ENCODE data around the gene EDIL3. TPM values are rescaled to one million over a fixed set of nuclear protein-coding genes. Genes with fewer than 3 reads are reported as not detected.

Gene EDIL3
- total and polyA plus RNA-seq, 9 of the 15 experiments (the other 6 are each of a cell fraction or from before 2014, with no cell fraction given), result 0.09 TPM; not detected in 8

DNA sequence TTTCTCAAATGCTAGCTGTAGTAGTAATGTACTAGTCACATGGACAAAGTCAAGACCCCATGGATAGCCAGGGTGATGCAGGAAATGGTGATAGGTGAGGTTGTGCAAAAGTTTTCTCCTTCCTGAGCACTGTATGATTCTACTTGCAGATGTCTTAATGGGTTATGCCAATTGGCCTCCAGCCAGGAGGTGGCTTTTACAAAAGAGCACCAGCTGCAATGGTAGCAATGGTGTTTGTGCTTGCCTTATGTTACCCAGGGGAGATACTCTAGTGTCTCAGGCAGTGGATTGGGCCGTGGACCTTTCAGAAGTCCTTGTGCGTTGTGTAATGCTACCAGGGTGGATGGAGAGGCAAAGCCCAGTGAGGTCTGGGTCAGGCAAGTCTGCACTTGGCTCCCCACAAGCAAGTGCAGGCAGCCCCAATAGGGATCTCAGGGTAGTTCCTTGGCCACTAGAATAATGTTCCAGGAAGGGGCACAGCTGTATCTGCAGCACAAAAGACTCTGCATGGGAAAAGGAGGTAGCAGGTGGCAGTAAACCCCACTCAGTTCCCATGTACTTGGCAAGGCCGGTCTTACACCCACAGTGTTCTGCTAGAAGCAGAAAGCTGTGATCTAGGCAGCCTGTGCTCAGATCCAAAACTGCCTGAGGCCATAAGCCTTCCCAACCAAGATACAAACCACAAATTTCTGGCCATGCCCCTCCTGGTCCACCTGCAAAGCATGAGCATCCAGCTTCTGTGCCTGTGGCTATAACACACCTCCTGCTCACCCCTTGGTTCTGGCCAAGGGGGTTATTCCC, 46.4 kb upstream of the EDIL3 start:
- FAIRE-seq (no peak), ATAC-seq (no peak), DNase-seq (ENCODE audit: extremely low read depth in 1 of 4, low spot score in 3 of 4) (no peak)
- Histone ChIP-seq H3K79me2 (ENCODE audit: control insufficient read depth, insufficient read depth, low read length) (no peaks in the 10 kb centered on the region), H3K27me3 (ENCODE audit: control insufficient read depth in 2 of 2, insufficient read depth in 2 of 2, low read length in 2 of 2) (no peaks in the 10 kb centered on the region), H3K9ac (ENCODE audit: insufficient read depth in 1 of 2, low read depth in 2 of 2, low read length in 2 of 2) (no peak overlapping the region), H3K36me3 (ENCODE audit: control insufficient read depth, insufficient read depth, low read length) (no peaks in the 10 kb centered on the region), H3K9me3 (replicated peaks; ENCODE audit: control insufficient read depth, insufficient read depth, low read depth, low read length) (peaks cover 1% of the 10 kb centered on the region; the same call in 1 of the 2 replicates), H4K20me1 (replicated peaks; ENCODE audit: control insufficient read depth, insufficient read depth, low read length) (no peaks in the 10 kb centered on the region), H3K4me2 (ENCODE audit: insufficient read depth, low read length) (no peak overlapping the region), H3K9me1 (ENCODE audit: control insufficient read depth, insufficient read depth, low read length) (no peaks in the 10 kb centered on the region), H3K4me3 (no peak overlapping the region), H2AFZ (ENCODE audit: low read depth, low read length) (no peak overlapping the region), H3K4me1 (replicated peaks in 1 of 2; ENCODE audit: control insufficient read depth in 2 of 2, insufficient read depth in 2 of 2, low read length in 2 of 2) (no peaks in the 10 kb centered on the region), H3K27ac (ENCODE audit: extremely low read depth, low read depth, low read length) (no peak overlapping the region)
- TF ChIP-seq GTF2F1 (IDR thresholded peaks at IDR 0.05; ENCODE audit: low read depth, low read length) (no peak), POLR2B (IDR thresholded peaks at IDR 0.05; ENCODE audit: low read depth, partially characterized antibody) (no peak), ZNF57 (CRISPR knock-in tag; IDR thresholded peaks at IDR 0.05) (no peak), MEF2D (tag; conservative IDR thresholded peaks at IDR 0.05; ENCODE audit: low read depth) (no peak), GTF2E2 (tag; IDR thresholded peaks at IDR 0.05) (no peak), ZNF311 (CRISPR knock-in tag; IDR thresholded peaks at IDR 0.05) (no peak)
- TF ChIP-seq, protein P1, sequence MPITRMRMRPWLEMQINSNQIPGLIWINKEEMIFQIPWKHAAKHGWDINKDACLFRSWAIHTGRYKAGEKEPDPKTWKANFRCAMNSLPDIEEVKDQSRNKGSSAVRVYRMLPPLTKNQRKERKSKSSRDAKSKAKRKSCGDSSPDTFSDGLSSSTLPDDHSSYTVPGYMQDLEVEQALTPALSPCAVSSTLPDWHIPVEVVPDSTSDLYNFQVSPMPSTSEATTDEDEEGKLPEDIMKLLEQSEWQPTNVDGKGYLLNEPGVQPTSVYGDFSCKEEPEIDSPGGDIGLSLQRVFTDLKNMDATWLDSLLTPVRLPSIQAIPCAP (CRISPR knock-in tag; IDR thresholded peaks at IDR 0.05; ENCODE audit: borderline replicate concordance), result no peak
- TF ChIP-seq, protein P2, sequence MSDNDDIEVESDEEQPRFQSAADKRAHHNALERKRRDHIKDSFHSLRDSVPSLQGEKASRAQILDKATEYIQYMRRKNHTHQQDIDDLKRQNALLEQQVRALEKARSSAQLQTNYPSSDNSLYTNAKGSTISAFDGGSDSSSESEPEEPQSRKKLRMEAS (CRISPR knock-in tag; IDR thresholded peaks at IDR 0.05), result no peak
- TF ChIP-seq, protein P3, sequence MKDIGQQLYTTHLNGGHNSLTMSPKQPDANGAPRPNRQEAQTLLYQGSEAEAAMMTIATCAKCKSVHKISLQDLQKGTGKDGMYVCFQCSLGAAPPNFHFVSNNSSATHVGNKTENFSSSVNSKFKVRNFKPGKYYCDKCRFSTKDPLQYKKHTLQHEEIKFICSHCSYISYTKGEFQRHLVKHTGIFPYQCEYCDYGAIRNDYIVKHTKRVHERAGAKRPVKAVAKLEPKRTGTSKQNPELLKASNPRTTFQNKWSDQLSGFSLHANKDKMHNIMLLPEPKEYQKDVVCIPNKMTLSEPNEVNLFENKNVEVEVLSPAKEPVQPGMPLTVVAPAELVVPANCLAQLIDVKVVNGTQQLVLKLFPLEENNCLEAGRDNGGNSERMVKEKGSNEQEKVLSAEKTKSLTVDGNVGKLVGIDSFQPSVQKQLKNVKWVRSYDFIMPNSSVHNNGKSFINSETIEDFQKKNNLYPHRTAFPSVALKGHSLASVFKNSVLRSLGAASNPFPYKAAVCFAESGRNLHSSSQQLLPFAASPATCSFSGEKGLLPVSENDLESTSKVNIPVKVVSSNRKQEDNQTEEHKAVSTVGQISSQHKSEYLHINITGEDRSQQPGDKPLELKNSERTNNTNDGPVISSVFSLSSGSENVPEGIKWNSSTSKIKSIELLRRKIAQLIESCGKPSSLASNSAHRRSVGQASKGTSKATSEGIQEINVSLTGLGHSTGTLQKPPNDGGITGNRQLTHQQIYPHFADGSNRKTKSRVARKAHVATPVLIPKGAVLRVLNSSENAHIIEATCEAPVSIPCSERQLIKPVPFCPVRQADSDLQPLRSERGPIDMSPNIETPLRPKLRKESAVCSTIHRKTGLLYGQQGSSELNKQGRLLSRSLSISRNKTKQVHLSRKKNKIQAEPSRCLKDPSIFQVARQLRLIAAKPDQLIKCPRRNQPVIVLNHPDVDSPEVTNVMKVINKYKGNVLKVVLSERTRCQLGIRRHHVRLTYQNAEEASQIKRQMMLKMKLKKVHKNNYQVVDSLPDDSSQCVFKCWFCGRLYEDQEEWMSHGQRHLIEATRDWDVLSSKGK (CRISPR knock-in tag; IDR thresholded peaks at IDR 0.05), result no peak
- TF ChIP-seq, protein P4, sequence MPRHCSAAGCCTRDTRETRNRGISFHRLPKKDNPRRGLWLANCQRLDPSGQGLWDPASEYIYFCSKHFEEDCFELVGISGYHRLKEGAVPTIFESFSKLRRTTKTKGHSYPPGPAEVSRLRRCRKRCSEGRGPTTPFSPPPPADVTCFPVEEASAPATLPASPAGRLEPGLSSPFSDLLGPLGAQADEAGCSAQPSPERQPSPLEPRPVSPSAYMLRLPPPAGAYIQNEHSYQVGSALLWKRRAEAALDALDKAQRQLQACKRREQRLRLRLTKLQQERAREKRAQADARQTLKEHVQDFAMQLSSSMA (CRISPR knock-in tag; IDR thresholded peaks at IDR 0.05), result no peak
- BruUV-seq (replicated peaks), result no TSS peak
- ChIA-PET POLR2A (no interaction called here), CTCF (ENCODE audit: low intra/inter-chr PET ratio) (no interaction called here)
- intact Hi-C loops (cut with micrococcal nuclease), result no loop called here
- in situ Hi-C loops (cut with MboI), result no loop called here
- 0% methylated on average over 3 of the region's 3 CpGs for WGBS (ENCODE audit: insufficient coverage, low coverage, missing lambda C conversion rate)

Data from K562 (cell line).